GM23338 (cell line): Measurements from ENCODE around the gene FAF2. TPM values are rescaled to one million over a fixed set of nuclear protein-coding genes. Genes with fewer than 3 reads are reported as not detected.

Experiments
- ATAC-seq: fragments of 200-7000 bp; cut with Tn5 transposase; 3 replicates; pipeline ENCODE4 v1.9.1; 2020
- DNase-seq: peaks from one replicate; pipeline ENCODE4 v3.0.0-alpha.2; 2015; ENCODE audit warnings: low spot score
- H2AFZ ChIP-seq: fragments of 200-600 bp; sonication (generic); 2 replicates; pipeline ENCODE4 v1.8.0; 2016; ENCODE audit warnings: antibody characterized with exemption, mild to moderate bottlenecking, moderate library complexity
- H3F3A ChIP-seq: fragments of 200-600 bp; sonication (generic); replicated peaks from 2 replicates; pipeline ENCODE4 v1.8.0; 2017; ENCODE audit warnings: antibody characterized with exemption, mixed run types, low read depth
- H3K27ac ChIP-seq: fragments of 200-600 bp; sonication (generic); 2 replicates; pipeline ENCODE4 v1.6.1; 2016; ENCODE audit warnings: low read depth
- H3K27me3 ChIP-seq: fragments of 200-600 bp; sonication (generic); 2 replicates; pipeline ENCODE4 v1.8.0; 2016; ENCODE audit warnings: mild to moderate bottlenecking, mixed run types, moderate library complexity; ENCODE audit not compliant: insufficient read depth
- H3K36me3 ChIP-seq: fragments of 200-600 bp; sonication (generic); 2 replicates; pipeline ENCODE4 v1.8.0; 2016; ENCODE audit warnings: mild to moderate bottlenecking; ENCODE audit not compliant: insufficient read depth
- H3K4me1 ChIP-seq: fragments of 200-600 bp; sonication (generic); 2 replicates; pipeline ENCODE4 v1.8.0; 2016; ENCODE audit warnings: mild to moderate bottlenecking, moderate library complexity; ENCODE audit not compliant: insufficient read depth
- H3K4me2 ChIP-seq: fragments of 200-600 bp; sonication (generic); 2 replicates; pipeline ENCODE4 v1.7.1; 2017; ENCODE audit warnings: mixed run types
- H3K4me3 ChIP-seq: fragments of 200-600 bp; sonication (generic); 2 replicates; pipeline ENCODE4 v1.6.1; 2016; ENCODE audit warnings: mixed run types
- H3K79me2 ChIP-seq: fragments of 200-600 bp; sonication (generic); replicated peaks from 2 replicates; pipeline ENCODE4 v1.8.0; 2017; ENCODE audit warnings: mild to moderate bottlenecking; ENCODE audit not compliant: insufficient read depth
- H3K9me2 ChIP-seq: fragments of 200-600 bp; sonication (generic); 2 replicates; pipeline ENCODE4 v1.8.0; 2017; ENCODE audit not compliant: insufficient read depth
- H4K20me1 ChIP-seq: fragments of 200-600 bp; sonication (generic); replicated peaks from 2 replicates; pipeline ENCODE4 v1.8.0; 2017; ENCODE audit warnings: mild to moderate bottlenecking; ENCODE audit not compliant: insufficient read depth
- H3K27ac Mint-ChIP-seq: 2 replicates; pipeline ENCODE4 v1.8.0; 2020; ENCODE audit warnings: inconsistent platforms, mild to moderate bottlenecking, moderate library complexity, mixed read lengths
- H3K27me3 Mint-ChIP-seq: 3 replicates; pipeline ENCODE4 v1.8.0; 2022; ENCODE audit warnings: low read depth, mild to moderate bottlenecking, moderate library complexity, mixed read lengths, inconsistent platforms; ENCODE audit not compliant: insufficient read depth, poor library complexity
- H3K36me3 Mint-ChIP-seq: 3 replicates; pipeline ENCODE4 v1.8.0; 2021; ENCODE audit warnings: low read depth, mild to moderate bottlenecking, inconsistent platforms, moderate library complexity, mixed read lengths
- H3K4me1 Mint-ChIP-seq: 3 replicates; pipeline ENCODE4 v1.8.0; 2020; ENCODE audit warnings: mild to moderate bottlenecking, inconsistent platforms, mixed read lengths
- H3K4me3 Mint-ChIP-seq: 3 replicates; pipeline ENCODE4 v1.8.0; 2021; ENCODE audit warnings: moderate library complexity, mild to moderate bottlenecking, inconsistent platforms, mixed read lengths
- H3K9me3 Mint-ChIP-seq: 3 replicates; pipeline ENCODE4 v1.8.0; 2020; ENCODE audit warnings: moderate library complexity, mild to moderate bottlenecking, inconsistent platforms, mixed read lengths
- CREB1 ChIP-seq: fragments of 250-450 bp; sonication (Bioruptor Pico); IDR thresholded peaks from 2 replicates; pipeline ENCODE4 v1.5.0; 2020; ENCODE audit warnings: low read depth, mild to moderate bottlenecking, moderate library complexity
- CTCF ChIP-seq, 2 experiments: fragments of 200-600 bp in 1 of 2; sonication (generic) in 1 of 2; conservative IDR thresholded peaks; 2 replicates each; pipeline versions ENCODE4 v1.5.1 to v1.6.1; 2016 to 2017; ENCODE audit warnings: antibody characterized with exemption in 2 of 2, low read depth in 2 of 2, mild to moderate bottlenecking in 2 of 2, moderate library complexity in 1 of 2
- EZH2 ChIP-seq: fragments of 200-600 bp; sonication (generic); IDR thresholded peaks from one replicate; pipeline ENCODE4 v1.8.0; 2017; ENCODE audit warnings: antibody characterized with exemption, mild to moderate bottlenecking, low read depth; ENCODE audit not compliant: unreplicated experiment
- EZH2phosphoT487 ChIP-seq: fragments of 200-600 bp; sonication (generic); IDR thresholded peaks from one replicate; pipeline ENCODE4 v1.8.1; 2018; ENCODE audit warnings: antibody characterized with exemption; ENCODE audit not compliant: unreplicated experiment
- JUNB ChIP-seq: IDR thresholded peaks from one replicate; pipeline ENCODE4 v1.6.1; 2016; ENCODE audit warnings: antibody characterized with exemption; ENCODE audit not compliant: unreplicated experiment
- NANOG ChIP-seq: IDR thresholded peaks from 2 replicates; pipeline ENCODE4 v1.6.1; 2016; ENCODE audit warnings: antibody characterized with exemption, borderline replicate concordance
- POLR2AphosphoS5 ChIP-seq: IDR thresholded peaks from 2 replicates; pipeline ENCODE4 v1.6.1; 2016; ENCODE audit warnings: antibody characterized with exemption, low read depth
- REST ChIP-seq: IDR thresholded peaks from one replicate; pipeline ENCODE4 v1.6.1; 2018; ENCODE audit warnings: antibody characterized with exemption; ENCODE audit not compliant: unreplicated experiment
- STAT1 ChIP-seq: IDR thresholded peaks from one replicate; pipeline ENCODE4 v1.6.1; 2016; ENCODE audit warnings: antibody characterized with exemption; ENCODE audit not compliant: unreplicated experiment
- ZNF114 ChIP-seq: fragments of 250-450 bp; sonication (Bioruptor Pico); IDR thresholded peaks from 2 replicates; pipeline ENCODE4 v1.5.0; 2020; ENCODE audit warnings: mild to moderate bottlenecking, moderate library complexity
- ZNF331 ChIP-seq: fragments of 250-450 bp; sonication (Bioruptor Pico); IDR thresholded peaks from 2 replicates; pipeline ENCODE4 v1.5.0; 2020; ENCODE audit warnings: low read depth, mild to moderate bottlenecking, moderate library complexity
- polyA plus RNA-seq: library from polyadenylated mRNA; unstranded; fragments of >200 nt; fragmentation: Nextera tagmentation; extraction: Ambion mirVana; gene quantifications from 2 replicates; pipeline ENCODE4 v1.2.1, GENCODE V29; 2016
- total RNA-seq: library from RNA; depleted of rRNA; stranded (reverse); fragments of >200 nt; shearing (Covaris generic); gene quantifications from 2 replicates; pipeline ENCODE4 v1.2.3, GENCODE V29; 2014
- TF ChIP-seq, protein P1 (sequence below): IDR thresholded peaks from 2 replicates; pipeline ENCODE4 v1.6.1; 2016; ENCODE audit warnings: antibody characterized with exemption
- TF ChIP-seq, protein P2 (sequence below): fragments of 250-450 bp; sonication (Bioruptor Pico); IDR thresholded peaks from 2 replicates; pipeline ENCODE4 v1.5.0; 2020; ENCODE audit warnings: mild to moderate bottlenecking, moderate library complexity

Gene FAF2
- total and polyA plus RNA-seq, 2 experiments from 2014 or later, result 32.8 to 37.6 TPM

GRCh38 chr5:176538989-176539384 lies 90.8 kb downstream of the FAF2 start:
- Histone ChIP-seq H3K4me1 (peaks cover 35% of the 10 kb centered on the region), H3K79me2 (peaks cover 28% of the 10 kb centered on the region), H3F3A (peaks cover 24% of the 10 kb centered on the region), H3K27ac (peak overlapping the region; percentile 93; the same call in 1 of the 2 replicates), H3K27me3 (no peaks in the 10 kb centered on the region), H2AFZ (no peak overlapping the region), H3K4me2 (peak overlapping the region; percentile 72; the same call in 1 of the 2 replicates), H4K20me1 (peaks cover 7% of the 10 kb centered on the region; the same call in 1 of the 2 replicates), H3K9me2 (no peaks in the 10 kb centered on the region), H3K36me3 (no peaks in the 10 kb centered on the region), H3K4me3 (no peak overlapping the region; the same call in 1 of the 2 replicates)
- H3K27ac Mint-ChIP-seq, result no peak overlapping the region; the same call in 1 of the 2 replicates
- H3K9me3 Mint-ChIP-seq, result peaks cover 2% of the 10 kb centered on the region; the same call in 1 of the 3 replicates
- peaks cover 54% of the 10 kb centered on the region for H3K4me1 Mint-ChIP-seq
- peaks cover 25% of the 10 kb centered on the region for H3K27me3 Mint-ChIP-seq
- TF ChIP-seq ZNF114 (CRISPR knock-in tag) (no peak), REST (no peak), STAT1 (no peak), ZNF331 (no peak), POLR2AphosphoS5 (no peak), NANOG (no peak), CTCF (conservative IDR thresholded peaks at IDR 0.05; ENCODE audit: low read depth in 2 of 2) (no peak), EZH2 (no peak), JUNB (no peak), EZH2phosphoT487 (no peak), CREB1 (CRISPR knock-in tag) (no peak)
- TF ChIP-seq, protein P1, sequence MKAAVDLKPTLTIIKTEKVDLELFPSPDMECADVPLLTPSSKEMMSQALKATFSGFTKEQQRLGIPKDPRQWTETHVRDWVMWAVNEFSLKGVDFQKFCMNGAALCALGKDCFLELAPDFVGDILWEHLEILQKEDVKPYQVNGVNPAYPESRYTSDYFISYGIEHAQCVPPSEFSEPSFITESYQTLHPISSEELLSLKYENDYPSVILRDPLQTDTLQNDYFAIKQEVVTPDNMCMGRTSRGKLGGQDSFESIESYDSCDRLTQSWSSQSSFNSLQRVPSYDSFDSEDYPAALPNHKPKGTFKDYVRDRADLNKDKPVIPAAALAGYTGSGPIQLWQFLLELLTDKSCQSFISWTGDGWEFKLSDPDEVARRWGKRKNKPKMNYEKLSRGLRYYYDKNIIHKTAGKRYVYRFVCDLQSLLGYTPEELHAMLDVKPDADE, result no peak
- TF ChIP-seq, protein P2, sequence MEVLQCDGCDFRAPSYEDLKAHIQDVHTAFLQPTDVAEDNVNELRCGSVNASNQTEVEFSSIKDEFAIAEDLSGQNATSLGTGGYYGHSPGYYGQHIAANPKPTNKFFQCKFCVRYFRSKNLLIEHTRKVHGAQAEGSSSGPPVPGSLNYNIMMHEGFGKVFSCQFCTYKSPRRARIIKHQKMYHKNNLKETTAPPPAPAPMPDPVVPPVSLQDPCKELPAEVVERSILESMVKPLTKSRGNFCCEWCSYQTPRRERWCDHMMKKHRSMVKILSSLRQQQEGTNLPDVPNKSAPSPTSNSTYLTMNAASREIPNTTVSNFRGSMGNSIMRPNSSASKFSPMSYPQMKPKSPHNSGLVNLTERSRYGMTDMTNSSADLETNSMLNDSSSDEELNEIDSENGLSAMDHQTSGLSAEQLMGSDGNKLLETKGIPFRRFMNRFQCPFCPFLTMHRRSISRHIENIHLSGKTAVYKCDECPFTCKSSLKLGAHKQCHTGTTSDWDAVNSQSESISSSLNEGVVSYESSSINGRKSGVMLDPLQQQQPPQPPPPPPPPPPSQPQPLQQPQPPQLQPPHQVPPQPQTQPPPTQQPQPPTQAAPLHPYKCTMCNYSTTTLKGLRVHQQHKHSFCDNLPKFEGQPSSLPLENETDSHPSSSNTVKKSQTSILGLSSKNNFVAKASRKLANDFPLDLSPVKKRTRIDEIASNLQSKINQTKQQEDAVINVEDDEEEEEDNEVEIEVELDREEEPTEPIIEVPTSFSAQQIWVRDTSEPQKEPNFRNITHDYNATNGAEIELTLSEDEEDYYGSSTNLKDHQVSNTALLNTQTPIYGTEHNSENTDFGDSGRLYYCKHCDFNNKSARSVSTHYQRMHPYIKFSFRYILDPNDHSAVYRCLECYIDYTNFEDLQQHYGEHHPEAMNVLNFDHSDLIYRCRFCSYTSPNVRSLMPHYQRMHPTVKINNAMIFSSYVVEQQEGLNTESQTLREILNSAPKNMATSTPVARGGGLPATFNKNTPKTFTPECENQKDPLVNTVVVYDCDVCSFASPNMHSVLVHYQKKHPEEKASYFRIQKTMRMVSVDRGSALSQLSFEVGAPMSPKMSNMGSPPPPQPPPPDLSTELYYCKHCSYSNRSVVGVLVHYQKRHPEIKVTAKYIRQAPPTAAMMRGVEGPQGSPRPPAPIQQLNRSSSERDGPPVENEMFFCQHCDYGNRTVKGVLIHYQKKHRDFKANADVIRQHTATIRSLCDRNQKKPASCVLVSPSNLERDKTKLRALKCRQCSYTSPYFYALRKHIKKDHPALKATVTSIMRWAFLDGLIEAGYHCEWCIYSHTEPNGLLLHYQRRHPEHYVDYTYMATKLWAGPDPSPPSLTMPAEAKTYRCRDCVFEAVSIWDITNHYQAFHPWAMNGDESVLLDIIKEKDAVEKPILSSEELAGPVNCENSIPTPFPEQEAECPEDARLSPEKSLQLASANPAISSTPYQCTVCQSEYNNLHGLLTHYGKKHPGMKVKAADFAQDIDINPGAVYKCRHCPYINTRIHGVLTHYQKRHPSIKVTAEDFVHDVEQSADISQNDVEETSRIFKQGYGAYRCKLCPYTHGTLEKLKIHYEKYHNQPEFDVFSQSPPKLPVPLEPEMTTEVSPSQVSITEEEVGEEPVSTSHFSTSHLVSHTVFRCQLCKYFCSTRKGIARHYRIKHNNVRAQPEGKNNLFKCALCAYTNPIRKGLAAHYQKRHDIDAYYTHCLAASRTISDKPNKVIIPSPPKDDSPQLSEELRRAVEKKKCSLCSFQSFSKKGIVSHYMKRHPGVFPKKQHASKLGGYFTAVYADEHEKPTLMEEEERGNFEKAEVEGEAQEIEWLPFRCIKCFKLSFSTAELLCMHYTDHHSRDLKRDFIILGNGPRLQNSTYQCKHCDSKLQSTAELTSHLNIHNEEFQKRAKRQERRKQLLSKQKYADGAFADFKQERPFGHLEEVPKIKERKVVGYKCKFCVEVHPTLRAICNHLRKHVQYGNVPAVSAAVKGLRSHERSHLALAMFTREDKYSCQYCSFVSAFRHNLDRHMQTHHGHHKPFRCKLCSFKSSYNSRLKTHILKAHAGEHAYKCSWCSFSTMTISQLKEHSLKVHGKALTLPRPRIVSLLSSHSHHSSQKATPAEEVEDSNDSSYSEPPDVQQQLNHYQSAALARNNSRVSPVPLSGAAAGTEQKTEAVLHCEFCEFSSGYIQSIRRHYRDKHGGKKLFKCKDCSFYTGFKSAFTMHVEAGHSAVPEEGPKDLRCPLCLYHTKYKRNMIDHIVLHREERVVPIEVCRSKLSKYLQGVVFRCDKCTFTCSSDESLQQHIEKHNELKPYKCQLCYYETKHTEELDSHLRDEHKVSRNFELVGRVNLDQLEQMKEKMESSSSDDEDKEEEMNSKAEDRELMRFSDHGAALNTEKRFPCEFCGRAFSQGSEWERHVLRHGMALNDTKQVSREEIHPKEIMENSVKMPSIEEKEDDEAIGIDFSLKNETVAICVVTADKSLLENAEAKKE (CRISPR knock-in tag), result no peak
- no peak for ATAC-seq
- H3K4me3 Mint-ChIP-seq, result no peak overlapping the region
- no peak for DNase-seq
- H3K36me3 Mint-ChIP-seq, result peaks cover 22% of the 10 kb centered on the region
